DMS114 treated with DMSO at 0.1 percent for 48 hours (cell line): Measurements from ENCODE around the gene NOL3.
A peak's percentile ranks its signal among the peaks of the same experiment; 100 is the strongest.

Experiments used
- DNase-seq: peaks from one replicate; lab custom pipeline; 2025; ENCODE audit not compliant: unreplicated experiment; lab: John Stamatoyannopoulos, UW

Gene NOL3

GRCh38 chr16:67188323-67188722 is 18.0 kb downstream of the NOL3 start:
- DNase-seq = no peak

GRCh38 chr16:67188798-67189197 is 18.5 kb downstream of the NOL3 start:
- no peak for DNase-seq

- DNase-seq = no peak
These were observed 19.7 kb downstream of the NOL3 start, which contains the start of gene EXOC3L1 for GRCh38 chr16:67190041-67190440. Gene EXOC3L1, minus strand, starts transcription at chr16:67190136. Its CDS starts 460 bp downstream, at chr16:67189676.

DNA sequence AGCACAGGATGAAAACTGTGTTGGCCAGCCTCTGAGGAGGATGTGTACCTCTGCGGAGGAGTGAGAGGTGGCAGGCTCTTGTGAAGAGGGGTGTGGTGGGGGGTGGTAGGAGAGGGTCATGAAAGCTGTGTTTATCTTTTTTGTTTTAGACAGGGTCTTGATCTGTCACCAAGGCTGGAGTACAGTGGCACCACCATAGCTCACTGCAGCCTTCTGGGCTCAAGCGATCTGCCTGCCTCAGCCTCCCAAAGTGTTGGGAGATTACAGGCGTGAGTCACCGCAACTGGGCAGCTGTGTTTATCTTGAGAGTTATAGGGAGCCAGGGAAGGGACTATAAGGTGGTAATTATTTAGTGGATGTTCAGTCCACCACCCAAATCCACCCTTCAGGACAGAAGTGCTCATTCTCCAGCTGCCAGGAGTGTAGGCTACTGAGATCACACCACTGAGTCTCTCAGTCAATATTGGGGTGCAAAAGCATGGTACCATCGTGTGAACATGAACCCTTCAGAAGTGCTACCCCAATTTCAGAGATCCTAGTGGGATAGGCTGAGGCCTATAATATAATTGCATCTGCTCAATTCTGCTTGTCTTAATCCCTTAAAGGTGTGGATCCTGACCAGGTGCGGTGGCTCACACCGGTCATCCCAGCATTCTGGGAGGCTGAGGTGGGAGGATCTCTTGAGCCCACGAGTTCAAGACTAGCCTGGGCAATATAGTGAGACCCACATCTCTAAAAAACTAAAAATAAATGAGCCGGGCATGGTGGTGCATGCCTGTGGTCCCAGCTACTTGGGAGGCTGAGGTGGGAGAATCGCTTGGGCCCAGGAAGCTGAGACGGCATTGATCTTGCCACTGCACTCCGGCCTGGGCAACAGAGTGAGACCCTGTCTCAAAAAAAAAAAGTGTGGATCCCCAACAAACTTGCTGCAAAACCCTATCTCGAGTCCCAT is 20.4 kb downstream of the NOL3 start:
- no peak for DNase-seq

- DNase-seq = no peak
These were observed 21.2 kb downstream of the NOL3 start for GRCh38 chr16:67191411-67191994.

DNA sequence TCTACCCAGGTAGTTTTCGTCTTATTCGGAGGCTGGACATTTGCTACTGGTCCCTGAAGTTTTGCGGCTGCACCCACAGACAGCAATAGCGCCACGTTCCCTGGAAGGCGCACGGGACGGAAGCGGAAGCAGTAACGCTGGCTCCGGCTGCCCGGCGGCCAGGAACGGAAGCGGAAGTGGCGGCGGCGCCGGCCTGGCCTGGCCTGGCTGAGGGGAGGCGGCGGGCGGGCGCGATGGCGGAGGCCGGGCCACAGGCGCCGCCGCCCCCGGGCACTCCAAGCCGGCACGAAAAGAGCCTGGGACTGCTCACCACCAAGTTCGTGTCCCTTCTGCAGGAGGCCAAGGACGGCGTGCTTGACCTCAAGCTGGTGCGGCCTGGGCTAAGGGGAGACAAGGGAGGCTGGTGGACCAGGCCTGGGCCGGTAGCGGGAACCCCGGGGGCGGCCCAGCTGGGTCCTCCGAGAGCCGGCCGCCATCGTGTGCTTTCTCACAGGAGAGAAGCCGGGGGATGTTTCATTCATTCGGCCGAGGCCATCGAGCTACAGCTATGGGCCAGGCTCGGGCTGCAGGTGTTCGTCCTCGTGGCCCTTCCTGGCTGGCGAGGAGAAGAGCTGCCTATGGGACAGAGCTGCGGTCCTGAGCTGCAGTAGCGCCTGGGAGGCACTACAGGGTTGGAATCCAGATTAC is 21.8 kb downstream of the NOL3 start, which contains the start of gene E2F4:
Gene E2F4 (plus strand): TSS at position 161 of the 687 bp plus-strand sequence. CDS start 73 bp downstream, at position 234.
- DNase-seq = peak; percentile 88

GRCh38 chr16:67192781-67193361 is 22.5 kb downstream of the NOL3 start:
- no peak for DNase-seq

DNA sequence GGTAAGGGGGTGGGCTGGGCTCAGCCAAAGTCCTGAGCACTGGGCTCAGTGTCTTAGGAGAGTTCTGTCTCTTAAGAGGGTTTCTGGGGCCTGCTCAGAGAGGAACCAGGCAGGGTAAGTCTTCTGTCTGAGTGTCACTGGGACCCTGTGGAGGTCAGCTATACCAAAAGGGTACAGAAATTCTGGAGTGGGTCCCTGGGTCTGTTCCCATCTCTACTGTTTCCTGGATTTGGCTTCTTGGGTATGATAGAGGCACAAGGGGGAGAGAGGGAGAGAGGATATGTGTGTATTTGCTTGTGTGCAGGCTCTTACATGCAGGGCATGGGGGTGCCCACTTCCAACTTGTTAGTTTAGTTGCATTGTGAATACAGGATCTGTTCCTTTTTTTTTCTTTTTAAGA is 23.2 kb downstream of the NOL3 start:
- no peak for DNase-seq

DNA sequence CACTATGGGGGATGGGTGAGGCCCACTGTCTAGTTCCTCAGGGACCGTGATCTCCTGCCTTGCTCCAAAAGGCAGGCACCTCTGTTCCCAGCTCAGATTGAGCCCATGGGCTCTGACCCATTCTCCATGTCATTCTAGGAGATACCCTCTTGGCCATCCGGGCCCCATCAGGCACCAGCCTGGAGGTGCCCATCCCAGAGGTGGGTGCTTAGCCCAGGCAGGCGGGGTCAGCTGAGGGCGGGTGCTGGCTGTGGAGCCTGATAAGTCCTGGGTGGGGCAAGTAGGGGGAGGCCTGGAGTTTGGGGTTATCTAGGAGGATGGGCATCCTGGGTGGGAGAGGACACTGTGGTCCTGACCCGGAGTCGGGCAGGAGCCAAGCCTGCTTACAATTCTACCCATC is 23.9 kb downstream of the NOL3 start:
- DNase-seq = no peak

- no peak for DNase-seq
These were observed 25.3 kb downstream of the NOL3 start for GRCh38 chr16:67195676-67196075.

GRCh38 chr16:67196881-67197280 is 26.5 kb downstream of the NOL3 start:
- DNase-seq = no peak

DNA sequence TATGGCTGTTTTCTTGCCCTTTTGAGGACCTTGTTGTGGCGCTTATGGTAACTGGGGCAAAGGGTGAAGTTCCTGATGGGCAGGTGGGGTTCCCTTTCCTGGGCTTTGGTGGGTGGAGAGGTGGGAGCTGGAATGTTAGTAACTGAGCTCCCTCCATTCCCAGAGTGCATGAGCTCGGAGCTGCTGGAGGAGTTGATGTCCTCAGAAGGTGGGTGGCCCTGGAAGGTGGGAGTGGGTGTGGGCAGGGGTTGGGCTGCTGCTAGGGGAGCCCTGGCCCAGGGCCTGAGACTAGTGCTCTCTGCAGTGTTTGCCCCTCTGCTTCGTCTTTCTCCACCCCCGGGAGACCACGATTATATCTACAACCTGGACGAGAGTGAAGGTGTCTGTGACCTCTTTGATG is 27.4 kb downstream of the NOL3 start:
- no peak for DNase-seq

DNA sequence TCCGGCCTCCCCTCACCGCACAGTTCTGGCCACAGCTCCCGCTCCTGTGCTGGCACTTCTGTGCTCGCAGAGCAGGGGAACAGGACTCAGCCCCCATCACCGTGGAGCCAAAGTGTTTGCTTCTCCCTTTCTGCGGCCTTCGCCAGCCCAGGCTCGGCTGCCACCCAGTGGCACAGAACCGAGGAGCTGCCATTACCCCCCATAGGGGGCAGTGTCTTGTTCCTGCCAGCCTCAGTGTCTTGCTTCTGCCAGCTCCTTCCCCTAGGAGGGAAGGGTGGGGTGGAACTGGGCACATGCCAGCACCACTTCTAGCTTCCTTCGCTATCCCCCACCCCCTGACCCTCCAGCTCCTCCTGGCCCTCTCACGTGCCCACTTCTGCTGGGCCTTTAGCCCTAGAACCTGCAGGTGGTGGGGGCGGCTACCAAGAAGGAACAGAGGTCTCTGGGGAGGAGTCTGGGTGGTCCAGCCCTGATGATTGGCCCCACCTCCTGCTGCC is 27.9 kb downstream of the NOL3 start:
- DNase-seq = peak; percentile 17

DNA sequence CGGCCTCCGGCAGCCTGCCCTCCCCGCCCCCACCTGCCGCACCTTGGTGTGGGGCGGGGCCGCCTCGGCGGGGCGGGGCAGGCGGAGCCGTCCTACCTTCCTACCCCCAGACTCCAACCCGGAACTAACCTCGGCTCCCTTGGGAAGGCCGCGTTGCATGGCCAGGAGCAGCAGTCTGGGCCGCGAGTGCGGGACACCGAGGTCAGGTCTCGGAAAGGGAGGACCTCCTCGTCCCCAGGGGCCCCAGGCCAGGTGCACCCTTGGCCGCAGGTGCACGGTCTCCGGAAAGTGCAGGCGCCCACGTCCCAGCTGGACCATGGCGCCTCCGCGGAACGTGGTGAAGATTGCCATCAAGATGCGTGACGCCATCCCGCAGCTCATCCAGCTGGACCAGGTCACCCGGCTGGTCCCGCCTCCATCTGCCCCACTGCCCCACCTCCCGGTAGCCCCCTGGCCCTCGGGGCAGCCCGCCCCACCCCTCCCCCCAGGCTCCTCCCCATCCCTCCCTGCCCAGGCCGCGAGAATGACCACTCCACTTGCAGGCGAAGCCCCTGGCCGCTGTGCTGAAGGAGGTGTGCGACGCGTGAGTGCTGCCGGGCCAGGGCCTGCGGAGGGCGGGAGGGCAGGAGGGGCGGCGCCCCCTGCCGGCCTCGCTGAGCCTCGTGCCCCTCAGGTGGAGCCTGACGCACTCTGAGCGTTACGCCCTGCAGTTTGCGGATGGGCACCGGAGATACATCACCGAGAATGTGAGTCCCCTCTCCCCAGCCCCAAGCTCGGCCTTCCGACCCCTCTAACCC is 28.9 kb downstream of the NOL3 start, which contains the start of gene ELMO3:
Gene ELMO3 (plus strand): TSS at position 121 of the 797 bp plus-strand sequence. CDS start 196 bp downstream, at position 317.
- no peak for DNase-seq

GRCh38 chr16:67199808-67200198 is 29.5 kb downstream of the NOL3 start:
- DNase-seq = no peak

- DNase-seq = no peak
These were observed 30.2 kb downstream of the NOL3 start for GRCh38 chr16:67200491-67200890.

DNA sequence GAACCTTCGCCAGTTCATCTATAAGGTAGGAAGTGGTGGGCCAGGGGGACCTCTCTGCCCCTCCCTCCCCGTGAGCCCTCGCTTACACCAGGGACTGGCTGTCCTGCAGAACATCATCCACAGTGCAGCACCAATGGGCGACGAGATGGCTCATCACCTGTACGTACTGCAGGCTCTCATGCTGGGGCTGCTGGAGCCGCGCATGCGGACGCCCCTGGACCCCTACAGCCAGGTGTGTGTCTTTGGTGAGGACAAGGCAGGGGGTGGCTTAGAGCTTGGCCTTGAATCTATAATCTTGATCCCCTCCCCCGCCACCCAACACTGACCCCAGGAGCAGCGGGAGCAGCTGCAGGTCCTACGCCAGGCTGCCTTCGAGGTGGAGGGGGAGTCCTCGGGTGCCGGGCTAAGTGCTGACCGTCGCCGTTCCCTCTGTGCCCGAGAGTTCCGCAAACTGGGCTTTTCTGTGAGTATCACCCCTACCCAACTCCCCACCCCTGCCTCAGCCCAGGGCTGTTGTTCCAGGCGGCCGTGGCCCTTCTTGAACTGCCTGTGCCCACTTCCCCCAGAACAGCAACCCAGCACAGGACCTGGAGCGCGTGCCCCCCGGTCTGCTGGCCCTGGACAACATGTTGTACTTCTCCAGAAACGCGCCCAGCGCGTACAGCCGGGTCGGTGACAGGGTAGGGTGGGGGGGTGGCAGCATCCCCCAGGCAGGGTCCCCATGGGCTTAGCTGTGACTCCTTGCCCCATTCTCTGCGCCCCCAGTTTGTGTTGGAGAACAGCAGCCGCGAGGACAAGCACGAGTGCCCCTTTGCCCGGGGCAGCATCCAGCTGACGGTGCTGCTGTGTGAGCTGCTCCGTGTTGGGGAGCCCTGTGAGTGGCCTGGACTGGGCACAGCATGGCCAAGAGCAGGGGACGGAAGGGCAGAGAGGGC is 31.3 kb downstream of the NOL3 start:
- DNase-seq = no peak

DNA sequence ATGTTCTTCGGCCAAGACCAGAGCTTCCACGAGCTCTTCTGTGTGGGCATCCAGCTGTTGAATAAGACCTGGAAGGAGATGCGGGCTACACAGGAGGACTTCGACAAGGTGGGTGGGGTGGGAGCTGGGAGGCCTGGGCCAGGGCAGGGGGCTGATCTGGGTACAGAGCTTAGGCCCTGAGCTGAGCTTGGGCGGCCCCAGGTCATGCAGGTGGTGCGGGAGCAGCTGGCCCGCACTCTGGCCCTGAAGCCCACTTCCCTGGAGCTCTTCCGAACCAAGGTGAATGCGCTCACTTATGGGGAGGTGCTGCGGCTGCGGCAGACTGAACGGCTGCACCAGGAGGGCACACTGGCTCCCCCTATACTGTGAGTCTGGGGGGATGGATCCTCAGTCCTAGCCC is 32.1 kb downstream of the NOL3 start:
- DNase-seq = no peak

- no peak for DNase-seq
These were observed 32.7 kb downstream of the NOL3 start for GRCh38 chr16:67202956-67203493.
